BE2C (cell line): ENCODE results near the gene SEMA3B.
"Not testable (repeated sequence)": the region's sequence is repeated elsewhere in the genome, so short reads cannot be mapped to it uniquely, and the experiment has no call there.

Experiments used
- DNase-seq: peaks from one replicate; pipeline ENCODE4 v3.0.0-alpha.2; 2020
- H3K27me3 ChIP-seq: fragments of 250-450 bp; sonication (Bioruptor Pico); 2 replicates; pipeline ENCODE4 v1.5.1; 2020; ENCODE audit warnings: mild to moderate bottlenecking
- H3K36me3 ChIP-seq: fragments of 250-450 bp; sonication (Bioruptor Pico); 2 replicates; pipeline ENCODE4 v1.5.1; 2020; ENCODE audit warnings: mild to moderate bottlenecking
- H3K4me1 ChIP-seq: fragments of 250-450 bp; sonication (Bioruptor Pico); 2 replicates; pipeline ENCODE4 v1.5.1; 2020
- H3K4me3 ChIP-seq: 2 replicates; pipeline ENCODE4 v1.5.1; 2011; ENCODE audit warnings: low read depth, low read length
- H3K9me3 ChIP-seq: fragments of 250-450 bp; sonication (Bioruptor Pico); 2 replicates; pipeline ENCODE4 v1.5.1; 2020
- TF ChIP-seq, protein P1 (sequence below): IDR thresholded peaks from 2 replicates; pipeline ENCODE4 v1.5.1; 2012; ENCODE audit warnings: mild to moderate bottlenecking, low read depth, low read length

SEMA3B gene

DNA sequence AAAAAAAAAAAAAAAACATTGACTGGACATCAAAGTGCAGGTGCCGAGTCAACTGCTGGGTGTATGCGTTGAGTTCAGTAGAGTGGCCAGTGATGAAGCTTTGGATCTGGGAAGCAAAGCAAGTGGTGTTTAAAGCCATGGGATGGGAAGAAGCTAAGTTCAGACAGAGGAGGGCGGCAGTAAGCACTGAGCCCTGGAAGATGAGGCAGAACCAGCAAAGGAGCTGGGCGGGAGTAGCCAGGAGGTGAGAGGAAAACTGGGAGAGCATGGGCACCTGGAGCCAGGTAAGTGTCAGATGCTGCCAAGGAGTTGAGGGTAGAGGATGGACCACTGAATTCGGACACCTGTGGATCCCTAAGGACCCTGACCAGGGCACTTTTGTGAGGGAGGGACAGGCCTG, 44.3 kb upstream of the SEMA3B start:
- H3K36me3 ChIP-seq = no peaks in the 10 kb centered on the region
- no peaks in the 10 kb centered on the region for H3K4me1 ChIP-seq
- no peaks in the 10 kb centered on the region for H3K27me3 ChIP-seq
- TF ChIP-seq, protein P1, sequence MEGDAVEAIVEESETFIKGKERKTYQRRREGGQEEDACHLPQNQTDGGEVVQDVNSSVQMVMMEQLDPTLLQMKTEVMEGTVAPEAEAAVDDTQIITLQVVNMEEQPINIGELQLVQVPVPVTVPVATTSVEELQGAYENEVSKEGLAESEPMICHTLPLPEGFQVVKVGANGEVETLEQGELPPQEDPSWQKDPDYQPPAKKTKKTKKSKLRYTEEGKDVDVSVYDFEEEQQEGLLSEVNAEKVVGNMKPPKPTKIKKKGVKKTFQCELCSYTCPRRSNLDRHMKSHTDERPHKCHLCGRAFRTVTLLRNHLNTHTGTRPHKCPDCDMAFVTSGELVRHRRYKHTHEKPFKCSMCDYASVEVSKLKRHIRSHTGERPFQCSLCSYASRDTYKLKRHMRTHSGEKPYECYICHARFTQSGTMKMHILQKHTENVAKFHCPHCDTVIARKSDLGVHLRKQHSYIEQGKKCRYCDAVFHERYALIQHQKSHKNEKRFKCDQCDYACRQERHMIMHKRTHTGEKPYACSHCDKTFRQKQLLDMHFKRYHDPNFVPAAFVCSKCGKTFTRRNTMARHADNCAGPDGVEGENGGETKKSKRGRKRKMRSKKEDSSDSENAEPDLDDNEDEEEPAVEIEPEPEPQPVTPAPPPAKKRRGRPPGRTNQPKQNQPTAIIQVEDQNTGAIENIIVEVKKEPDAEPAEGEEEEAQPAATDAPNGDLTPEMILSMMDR = no peak
- no peaks in the 10 kb centered on the region for H3K9me3 ChIP-seq
- DNase-seq = no peak
- no peak overlapping the region for H3K4me3 ChIP-seq

DNA sequence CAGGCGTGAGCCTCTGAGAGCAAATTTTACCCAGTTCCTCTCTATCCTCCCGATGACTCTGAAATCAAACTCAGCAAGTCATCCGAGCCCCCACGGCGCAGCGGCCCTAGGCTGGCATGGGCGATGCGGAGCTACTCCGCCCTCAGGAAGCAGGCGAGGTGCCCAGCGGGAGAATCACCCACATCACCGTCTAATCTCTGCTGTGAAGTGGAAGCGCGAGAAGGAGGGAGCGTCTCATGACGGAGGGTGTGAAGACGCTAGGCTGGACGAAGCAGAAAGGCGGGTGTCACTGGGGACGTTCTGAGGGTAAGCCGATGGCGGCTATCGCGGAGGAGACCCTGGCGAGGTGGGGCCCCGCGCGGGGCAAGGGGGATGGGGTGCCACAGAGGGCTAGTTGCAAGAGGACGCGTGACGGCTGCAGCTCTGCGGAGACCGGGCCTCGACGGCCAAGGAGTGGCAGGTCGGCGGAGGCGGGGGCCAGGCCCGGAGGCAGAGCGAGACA, 42.0 kb upstream of the SEMA3B start:
- Histone ChIP-seq H3K9me3 (no peaks in the 10 kb centered on the region), H3K27me3 (no peaks in the 10 kb centered on the region), H3K4me1 (no peaks in the 10 kb centered on the region), H3K36me3 (no peaks in the 10 kb centered on the region), H3K4me3 (peak overlapping the region; percentile 50)
- TF ChIP-seq, protein P1 = no peak
- no peak for DNase-seq

DNA sequence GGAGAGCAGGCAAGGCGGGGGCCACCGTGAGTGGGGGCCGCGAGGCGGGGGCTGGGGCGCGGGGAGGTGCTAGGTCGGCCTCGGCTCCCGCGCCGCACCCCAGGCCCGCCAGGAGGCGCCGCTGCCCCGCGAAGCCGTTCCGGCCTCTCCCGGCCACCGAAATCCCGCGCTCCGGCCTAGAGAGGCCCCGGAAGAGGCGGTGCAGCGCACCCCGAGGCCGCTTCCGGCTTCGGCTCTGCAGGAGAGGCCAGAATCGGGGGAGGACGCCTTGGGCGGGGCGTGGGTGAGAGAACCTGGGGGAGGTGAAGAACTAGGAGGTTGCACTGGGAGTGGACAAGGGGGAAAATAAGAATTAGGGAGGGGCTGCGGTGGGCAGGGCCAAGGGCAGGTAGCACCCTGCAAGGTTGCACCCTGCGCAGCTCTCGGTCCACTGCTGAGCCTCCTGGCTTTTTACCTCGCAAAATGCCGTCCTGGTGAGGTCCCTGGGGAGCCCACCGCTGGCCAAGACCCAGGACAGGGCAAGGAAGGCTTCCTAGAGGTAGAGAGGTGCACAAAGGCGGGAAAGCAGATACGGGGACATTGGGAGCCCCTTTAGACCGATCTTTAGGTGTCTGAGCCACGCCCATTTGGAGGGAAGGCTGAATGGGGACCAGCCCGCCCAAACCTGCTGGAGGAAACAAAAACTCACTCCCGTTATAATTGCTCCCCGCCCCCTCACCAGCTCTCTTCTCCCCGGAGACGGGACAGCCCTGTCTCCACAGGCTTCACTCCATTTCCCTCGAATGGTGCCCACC, 41.4 kb upstream of the SEMA3B start:
- no peaks in the 10 kb centered on the region for H3K36me3 ChIP-seq
- DNase-seq = peak; percentile 86
- TF ChIP-seq, protein P1 = peak; percentile 43
- no peaks in the 10 kb centered on the region for H3K27me3 ChIP-seq
- peak overlapping the region; percentile 70 for H3K4me3 ChIP-seq
- no peaks in the 10 kb centered on the region for H3K4me1 ChIP-seq
- H3K9me3 ChIP-seq = no peaks in the 10 kb centered on the region

DNA sequence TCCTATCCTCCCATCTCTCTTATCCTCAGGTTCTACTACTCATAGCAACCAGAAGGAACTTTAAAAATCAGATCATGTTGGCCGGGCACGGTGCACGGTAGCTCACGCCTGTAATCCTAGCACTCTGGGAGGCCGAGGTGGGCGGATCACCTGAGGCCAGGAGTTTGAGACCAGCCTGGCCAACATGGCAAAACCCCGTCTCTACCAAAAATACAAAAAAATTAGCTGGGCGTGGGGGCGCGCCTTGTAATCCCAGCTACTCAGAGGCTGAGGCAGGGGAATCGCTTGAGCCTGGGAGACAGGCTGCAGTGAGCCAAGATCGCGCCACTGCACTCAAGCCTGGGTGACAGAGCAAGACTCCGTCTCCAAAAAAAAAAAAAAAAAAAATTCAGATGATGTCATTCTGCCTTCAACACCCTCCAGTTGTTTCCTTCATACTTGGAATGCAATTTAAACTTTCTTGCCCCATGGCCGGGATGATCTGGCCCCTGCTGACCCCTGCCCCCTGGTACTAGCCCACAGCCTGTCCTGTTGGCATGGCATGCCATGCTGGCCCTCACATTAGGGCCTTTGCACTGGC, 40.7 kb upstream of the SEMA3B start:
- peak overlapping the region; percentile 70 for H3K4me3 ChIP-seq
- H3K36me3 ChIP-seq, H3K27me3 ChIP-seq, DNase-seq, H3K9me3 ChIP-seq, H3K4me1 ChIP-seq: not testable (repeated sequence)

DNA sequence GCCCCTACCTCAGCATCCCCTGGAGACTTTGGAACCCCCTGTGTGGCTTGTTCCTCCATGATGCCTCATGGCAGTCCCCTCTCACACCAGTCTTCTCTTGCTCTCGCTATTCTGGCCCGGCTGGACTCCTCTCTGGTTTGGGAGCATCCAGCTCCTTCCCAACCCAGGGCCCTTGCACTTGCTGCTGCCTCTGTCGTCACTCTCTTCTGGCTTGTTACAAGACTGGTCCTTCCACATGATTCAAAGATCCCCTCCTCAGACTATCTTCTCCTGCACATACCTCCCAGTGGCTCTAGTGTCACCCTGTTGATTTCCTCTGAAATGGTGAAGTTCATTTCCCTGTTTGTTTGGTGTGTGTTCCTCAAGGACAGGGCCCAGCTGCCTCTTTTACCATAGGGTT, 39.5 kb upstream of the SEMA3B start:
- H3K36me3 ChIP-seq = no peaks in the 10 kb centered on the region
- TF ChIP-seq, protein P1 = no peak
- no peaks in the 10 kb centered on the region for H3K9me3 ChIP-seq
- H3K4me3 ChIP-seq = no peak overlapping the region
- H3K4me1 ChIP-seq = no peaks in the 10 kb centered on the region
- no peaks in the 10 kb centered on the region for H3K27me3 ChIP-seq
- no peak for DNase-seq

DNA sequence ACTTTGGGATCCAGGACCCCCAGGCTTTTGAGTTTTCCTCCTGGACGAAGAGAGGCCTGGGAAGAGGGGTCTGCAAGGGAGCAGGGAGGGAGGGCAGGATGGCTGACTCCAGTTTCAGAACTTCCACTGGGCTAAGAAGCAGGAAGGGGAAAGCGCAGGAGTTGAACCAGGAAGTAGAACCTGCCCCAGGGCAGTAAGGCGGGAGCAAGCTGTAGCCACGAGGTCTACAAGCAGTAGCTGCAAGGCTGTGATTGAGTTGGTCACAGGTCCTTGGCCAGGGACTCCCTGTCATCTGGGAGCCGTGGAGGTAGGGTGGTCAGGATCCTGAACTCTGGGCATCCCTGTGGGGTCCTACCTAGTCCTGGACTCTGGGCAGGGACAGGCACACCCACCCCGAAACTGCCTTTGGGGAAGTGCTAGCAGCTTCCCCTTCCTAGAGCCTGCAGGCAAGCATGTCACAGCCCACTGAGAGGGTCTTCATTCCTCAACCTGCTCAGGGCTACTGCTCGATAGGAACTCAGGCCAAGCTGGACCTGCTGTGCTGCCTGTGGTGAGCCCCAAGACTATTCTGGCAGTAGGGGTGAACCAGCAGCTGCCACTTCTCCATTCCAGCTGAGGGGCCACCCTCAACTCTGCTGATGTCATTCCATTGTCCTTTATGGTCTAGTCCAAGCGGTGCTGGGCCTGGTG, 38.7 kb upstream of the SEMA3B start:
- Histone ChIP-seq H3K36me3 (no peaks in the 10 kb centered on the region), H3K27me3 (no peaks in the 10 kb centered on the region), H3K4me1 (no peaks in the 10 kb centered on the region), H3K9me3 (no peaks in the 10 kb centered on the region), H3K4me3 (no peak overlapping the region)
- DNase-seq = no peak
- TF ChIP-seq, protein P1 = no peak
